Type B pancreatic cell (in vitro differentiated cells): ENCODE data around the gene EMSY. TPM values are rescaled to one million over a fixed set of nuclear protein-coding genes. Genes with fewer than 3 reads are reported as not detected.
"Not testable (repeated sequence)": the region's sequence is repeated elsewhere in the genome, so short reads cannot be mapped to it uniquely, and the experiment has no call there.

ENCODE experiments used
- DNase-seq: peaks from one replicate; pipeline ENCODE4 v3.0.0; 2021; ENCODE audit warnings: mixed read lengths; ENCODE audit not compliant: unreplicated experiment; ENCODE audit errors: extremely low spot score
- H3K27ac Mint-ChIP-seq: 2 replicates; pipeline ENCODE4 v1.8.0; 2021; ENCODE audit warnings: mild to moderate bottlenecking, mixed read lengths
- H3K27me3 Mint-ChIP-seq: 2 replicates; pipeline ENCODE4 v1.8.0; 2021; ENCODE audit warnings: mixed read lengths
- H3K36me3 Mint-ChIP-seq: 2 replicates; pipeline ENCODE4 v1.8.0; 2021; ENCODE audit warnings: mixed read lengths
- H3K4me1 Mint-ChIP-seq: one replicate; pipeline ENCODE4 v1.8.0; 2021; ENCODE audit warnings: mixed read lengths; ENCODE audit not compliant: unreplicated experiment
- H3K4me3 Mint-ChIP-seq: 2 replicates; pipeline ENCODE4 v1.8.0; 2021; ENCODE audit warnings: mild to moderate bottlenecking, mixed read lengths
- H3K9me3 Mint-ChIP-seq: 2 replicates; pipeline ENCODE4 v1.8.0; 2021; ENCODE audit warnings: mixed read lengths
- total RNA-seq: library from RNA; stranded (reverse); gene quantifications from 2 replicates; pipeline ENCODE4 v1.2.1, GENCODE V29; 2021; ENCODE audit warnings: low replicate concordance
- TF ChIP-seq, protein P1 (sequence below): fragments of 200-600 bp; sonication (generic); conservative IDR thresholded peaks from 2 replicates; pipeline ENCODE4 v1.5.0; 2021; ENCODE audit warnings: antibody characterized with exemption, mild to moderate bottlenecking

Gene EMSY
- total RNA-seq, 1 donor from 2014 or later, result 32.3 TPM

DNA sequence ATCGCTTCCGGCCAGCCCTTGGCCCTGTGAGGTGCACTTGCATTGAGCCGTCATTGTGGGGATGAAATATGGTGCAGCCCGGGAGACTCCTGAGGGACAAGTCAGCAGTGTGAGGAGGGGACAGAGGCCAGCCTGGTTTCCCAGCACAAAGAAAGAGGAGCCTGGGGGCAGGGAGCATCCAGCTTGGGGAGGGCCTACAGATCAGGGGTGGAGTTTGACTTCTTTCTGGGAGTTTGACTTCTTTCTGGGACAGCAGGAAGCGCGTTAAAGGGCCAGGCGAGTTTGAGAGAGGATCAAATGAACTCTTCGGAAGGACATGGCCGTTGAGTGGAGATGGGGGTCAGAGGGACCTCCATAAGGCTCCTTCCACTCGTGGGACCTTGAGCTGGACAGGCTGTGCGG lies 133.8 kb downstream of the EMSY start:
- no peak for DNase-seq
- Mint-ChIP-seq H3K27me3 (no peaks in the 10 kb centered on the region), H3K9me3 (peaks cover 5% of the 10 kb centered on the region), H3K27ac (peak overlapping the region; percentile 80), H3K36me3 (no peaks in the 10 kb centered on the region), H3K4me1 (peaks cover 16% of the 10 kb centered on the region), H3K4me3 (peak overlapping the region; percentile 29)
- TF ChIP-seq, protein P1, sequence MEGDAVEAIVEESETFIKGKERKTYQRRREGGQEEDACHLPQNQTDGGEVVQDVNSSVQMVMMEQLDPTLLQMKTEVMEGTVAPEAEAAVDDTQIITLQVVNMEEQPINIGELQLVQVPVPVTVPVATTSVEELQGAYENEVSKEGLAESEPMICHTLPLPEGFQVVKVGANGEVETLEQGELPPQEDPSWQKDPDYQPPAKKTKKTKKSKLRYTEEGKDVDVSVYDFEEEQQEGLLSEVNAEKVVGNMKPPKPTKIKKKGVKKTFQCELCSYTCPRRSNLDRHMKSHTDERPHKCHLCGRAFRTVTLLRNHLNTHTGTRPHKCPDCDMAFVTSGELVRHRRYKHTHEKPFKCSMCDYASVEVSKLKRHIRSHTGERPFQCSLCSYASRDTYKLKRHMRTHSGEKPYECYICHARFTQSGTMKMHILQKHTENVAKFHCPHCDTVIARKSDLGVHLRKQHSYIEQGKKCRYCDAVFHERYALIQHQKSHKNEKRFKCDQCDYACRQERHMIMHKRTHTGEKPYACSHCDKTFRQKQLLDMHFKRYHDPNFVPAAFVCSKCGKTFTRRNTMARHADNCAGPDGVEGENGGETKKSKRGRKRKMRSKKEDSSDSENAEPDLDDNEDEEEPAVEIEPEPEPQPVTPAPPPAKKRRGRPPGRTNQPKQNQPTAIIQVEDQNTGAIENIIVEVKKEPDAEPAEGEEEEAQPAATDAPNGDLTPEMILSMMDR, result no peak

DNA sequence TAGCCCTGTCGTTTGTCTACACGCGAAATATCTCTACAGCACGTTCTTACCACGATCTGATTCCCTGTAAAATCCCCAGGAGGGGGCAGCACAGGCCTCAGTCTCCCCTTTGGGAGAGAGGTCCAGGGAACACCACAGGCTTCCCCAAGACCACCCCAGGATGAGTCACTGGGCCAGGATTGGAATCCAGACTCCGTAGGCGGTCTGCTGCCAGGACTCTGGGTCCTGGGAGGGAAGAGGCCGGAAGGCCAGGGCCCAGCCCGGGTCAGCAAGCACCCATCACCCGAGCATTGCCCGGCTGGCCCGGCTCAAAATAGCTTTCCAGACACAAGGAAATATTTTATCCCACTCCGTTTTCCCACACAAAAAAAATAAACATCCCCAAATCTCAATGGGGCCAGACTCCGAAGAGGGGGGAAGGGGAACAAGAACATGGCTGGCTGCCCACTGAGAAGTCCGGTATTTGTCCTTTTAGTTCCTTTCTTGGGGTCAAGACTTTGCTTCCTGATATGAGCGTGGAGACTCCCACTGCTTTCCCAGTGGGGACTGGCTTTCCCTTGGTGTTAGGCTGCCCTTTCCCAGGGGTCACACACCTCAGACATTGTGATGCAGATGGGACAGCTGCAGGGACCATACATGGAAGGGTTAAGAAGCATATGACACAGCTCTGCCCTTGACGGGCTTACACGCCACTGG lies 134.4 kb downstream of the EMSY start:
- no peaks in the 10 kb centered on the region for H3K36me3 Mint-ChIP-seq
- H3K9me3 Mint-ChIP-seq, result peaks cover 5% of the 10 kb centered on the region
- TF ChIP-seq, protein P1, result no peak
- DNase-seq, result no peak
- no peaks in the 10 kb centered on the region for H3K27me3 Mint-ChIP-seq
- H3K4me1 Mint-ChIP-seq, result peaks cover 16% of the 10 kb centered on the region
- peak overlapping the region; percentile 80 for H3K27ac Mint-ChIP-seq
- no peak overlapping the region for H3K4me3 Mint-ChIP-seq

DNA sequence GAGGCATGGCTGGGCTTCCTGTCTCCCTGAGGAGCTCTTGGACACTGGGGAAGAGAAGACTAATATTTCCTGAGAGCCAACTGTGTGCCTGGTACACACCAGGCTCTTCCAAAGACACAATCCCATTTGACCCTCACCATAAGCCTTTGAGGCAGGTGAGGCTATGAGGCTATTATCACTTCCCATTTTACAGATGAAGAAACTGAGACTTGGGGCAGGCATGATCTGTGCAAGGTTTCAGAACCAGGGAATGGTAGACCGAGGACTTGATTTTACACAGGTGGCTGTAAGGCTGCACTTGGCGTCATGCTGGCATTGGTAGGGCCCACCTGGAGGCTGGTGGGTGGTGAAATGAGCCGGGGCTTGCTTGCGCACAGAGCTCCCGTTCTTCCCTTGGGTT lies 134.9 kb downstream of the EMSY start:
- Mint-ChIP-seq H3K36me3 (no peaks in the 10 kb centered on the region), H3K27me3 (no peaks in the 10 kb centered on the region), H3K9me3 (no peaks in the 10 kb centered on the region), H3K4me3 (no peak overlapping the region), H3K27ac (no peak overlapping the region), H3K4me1 (peaks cover 16% of the 10 kb centered on the region)
- TF ChIP-seq, protein P1, result no peak
- no peak for DNase-seq

DNA sequence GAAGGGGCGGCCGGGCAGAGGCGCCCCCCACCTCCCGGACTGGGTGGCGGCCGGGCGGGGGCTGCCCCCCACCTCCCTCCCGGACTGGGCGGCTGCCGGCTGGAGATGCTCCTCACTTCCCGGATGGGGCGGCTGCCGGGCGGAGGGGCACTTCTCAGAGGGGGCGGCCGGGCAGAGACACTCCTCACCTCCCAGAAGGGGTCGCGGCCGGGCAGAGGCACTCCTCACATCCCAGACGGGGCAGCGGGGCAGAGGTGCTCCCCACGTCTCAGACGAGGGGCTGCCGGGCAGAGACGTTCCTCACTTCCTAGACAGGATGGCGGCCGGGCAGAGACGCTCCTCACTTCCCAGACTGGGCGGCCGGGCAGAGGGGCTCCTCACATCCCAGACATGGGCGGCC lies 137.7 kb downstream of the EMSY start:
- not testable (repeated sequence) for H3K4me3 Mint-ChIP-seq, H3K36me3 Mint-ChIP-seq, H3K27me3 Mint-ChIP-seq, H3K27ac Mint-ChIP-seq, H3K9me3 Mint-ChIP-seq, H3K4me1 Mint-ChIP-seq
- peak; percentile 62 for DNase-seq

DNA sequence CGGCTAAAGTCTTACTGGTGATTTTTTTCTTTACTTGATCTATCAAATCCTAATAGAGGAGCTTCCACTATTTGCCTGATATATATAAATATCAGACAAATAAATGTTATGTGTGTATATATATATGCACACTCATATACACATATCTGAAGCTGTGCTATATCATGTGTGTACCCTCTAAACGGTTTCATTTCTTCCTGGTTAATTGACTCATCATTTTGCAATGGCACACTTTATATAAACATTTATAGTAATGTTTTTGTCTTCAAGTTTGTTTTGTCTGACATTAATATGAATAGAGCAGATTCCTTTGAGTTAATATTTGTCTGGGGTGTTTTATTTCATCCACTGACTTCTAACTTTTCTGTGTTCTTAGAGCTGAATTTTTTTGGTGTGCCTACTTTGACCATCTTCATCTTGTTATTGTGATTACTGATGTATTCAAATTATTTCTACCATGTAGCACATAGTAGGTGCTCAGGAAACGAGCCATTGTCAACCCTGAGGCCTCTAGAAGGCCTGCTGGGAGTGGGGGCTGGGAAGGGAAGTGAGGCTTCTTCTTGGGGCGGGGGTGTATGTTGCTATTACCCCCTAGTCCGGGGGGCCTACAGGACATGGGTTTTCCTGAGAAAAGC lies 143.1 kb downstream of the EMSY start:
- Mint-ChIP-seq H3K4me1 (no peaks in the 10 kb centered on the region), H3K36me3 (no peaks in the 10 kb centered on the region), H3K4me3 (no peak overlapping the region), H3K27ac (no peak overlapping the region), H3K27me3 (no peaks in the 10 kb centered on the region), H3K9me3 (peaks cover 5% of the 10 kb centered on the region)
- DNase-seq, result no peak
- TF ChIP-seq, protein P1, result no peak

DNA sequence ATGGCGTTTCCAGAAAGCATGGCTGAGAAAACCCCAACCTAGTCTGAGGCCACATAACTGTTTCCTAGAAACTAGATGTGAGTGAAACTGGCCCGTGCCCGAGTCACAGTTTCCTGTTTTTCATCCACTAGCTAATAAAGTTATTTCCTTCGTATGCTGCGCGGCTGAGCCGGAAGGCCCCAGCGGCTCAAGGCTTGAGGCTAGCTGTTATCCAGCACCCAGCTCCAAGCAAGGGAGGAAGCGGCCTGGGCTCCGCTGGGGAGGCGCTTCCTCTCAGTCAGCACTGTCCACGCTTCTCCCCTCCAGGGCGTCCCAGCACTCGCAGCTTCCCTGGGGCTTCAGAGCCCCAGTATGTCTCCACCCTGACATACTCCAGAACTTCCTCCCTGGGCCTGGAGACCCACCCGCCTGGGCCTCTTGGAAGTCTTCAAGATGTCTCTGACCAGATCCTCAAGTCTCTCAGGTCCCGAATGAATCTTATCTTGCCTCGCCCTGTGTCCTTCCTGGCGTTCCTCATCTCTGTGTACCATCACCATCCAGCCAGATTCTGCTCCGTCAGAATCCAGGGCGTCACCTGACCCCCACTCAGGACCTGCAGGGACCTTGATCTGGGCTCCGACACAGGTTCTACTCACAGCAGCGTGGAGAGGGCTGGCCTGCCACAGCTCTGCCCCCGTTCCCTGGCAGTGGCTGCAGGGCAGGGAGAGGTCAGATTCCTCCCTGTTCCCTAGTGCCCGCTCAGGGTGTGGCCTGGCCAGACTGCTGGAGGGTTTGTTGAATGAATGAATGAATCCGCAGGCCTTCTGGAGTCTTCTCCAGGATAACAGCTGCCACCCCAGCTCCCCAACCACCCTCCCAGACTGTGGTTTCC lies 143.9 kb downstream of the EMSY start:
- TF ChIP-seq, protein P1, result no peak
- Mint-ChIP-seq H3K27ac (no peak overlapping the region), H3K4me1 (no peaks in the 10 kb centered on the region), H3K4me3 (no peak overlapping the region), H3K27me3 (no peaks in the 10 kb centered on the region), H3K9me3 (peaks cover 5% of the 10 kb centered on the region), H3K36me3 (no peaks in the 10 kb centered on the region)
- DNase-seq, result peak; percentile 57
